Trophoblast cell (in vitro differentiated cells and primary cell): ENCODE measurements around the gene POU2F1.

Experiments used
- DNase-seq, 2 donors: peaks; one replicate each; pipeline ENCODE4 v3.0.0-alpha.2; 2016
- H2AFZ ChIP-seq: 2 replicates; pipeline ENCODE4 v1.6.1; 2013; ENCODE audit warnings: low read length, moderate library complexity, mild to moderate bottlenecking; ENCODE audit not compliant: insufficient read depth, poor library complexity
- H2AK5ac ChIP-seq: 2 replicates; pipeline ENCODE4 v1.6.1; 2013; ENCODE audit warnings: mild to moderate bottlenecking, low read length
- H2BK120ac ChIP-seq: 2 replicates; pipeline ENCODE4 v1.6.1; 2013; ENCODE audit warnings: low read length, mild to moderate bottlenecking, moderate library complexity; ENCODE audit not compliant: insufficient read depth, poor library complexity
- H2BK12ac ChIP-seq: 2 replicates; pipeline ENCODE4 v1.6.1; 2013; ENCODE audit warnings: mild to moderate bottlenecking, low read length, moderate library complexity
- H2BK5ac ChIP-seq: 2 replicates; pipeline ENCODE4 v1.6.1; 2013; ENCODE audit warnings: low read length, low read depth, moderate library complexity, mild to moderate bottlenecking; ENCODE audit not compliant: poor library complexity
- H3K14ac ChIP-seq: 2 replicates; pipeline ENCODE4 v1.6.1; 2013; ENCODE audit warnings: mild to moderate bottlenecking, low read length
- H3K18ac ChIP-seq: 2 replicates; pipeline ENCODE4 v1.6.1; 2013; ENCODE audit warnings: mild to moderate bottlenecking, low read length
- H3K23ac ChIP-seq: 2 replicates; pipeline ENCODE4 v1.6.1; 2013; ENCODE audit warnings: low read length
- H3K27ac ChIP-seq: 2 replicates; pipeline ENCODE4 v1.5.1; 2013; ENCODE audit warnings: low read depth, mild to moderate bottlenecking, inconsistent platforms, low read length, moderate library complexity
- H3K27me3 ChIP-seq: 2 replicates; pipeline ENCODE4 v1.6.1; 2013; ENCODE audit warnings: inconsistent platforms, mild to moderate bottlenecking, low read length, moderate library complexity; ENCODE audit not compliant: insufficient read depth
- H3K36me3 ChIP-seq, 2 experiments: 1 replicate in 1 of 2; 2 replicates in 1 of 2; pipeline ENCODE4 v1.6.1; 2013; ENCODE audit warnings: low read length in 2 of 2, mild to moderate bottlenecking in 2 of 2, moderate library complexity in 1 of 2; ENCODE audit not compliant: insufficient read depth in 2 of 2, control insufficient read depth in 1 of 2
- H3K4ac ChIP-seq: 2 replicates; pipeline ENCODE4 v1.6.1; 2013; ENCODE audit warnings: low read depth, mild to moderate bottlenecking, low read length, moderate library complexity
- H3K4me1 ChIP-seq, 2 experiments: 1 replicate in 1 of 2; 2 replicates in 1 of 2; pipeline ENCODE4 v1.6.1; 2013; ENCODE audit warnings: low read length in 2 of 2, mild to moderate bottlenecking in 2 of 2, moderate library complexity in 1 of 2; ENCODE audit not compliant: insufficient read depth in 2 of 2, control insufficient read depth in 1 of 2
- H3K4me2 ChIP-seq: 2 replicates; pipeline ENCODE4 v1.6.1; 2013; ENCODE audit warnings: inconsistent platforms, mild to moderate bottlenecking, low read length, moderate library complexity
- H3K4me3 ChIP-seq: 2 replicates; pipeline ENCODE4 v1.5.1; 2013; ENCODE audit warnings: mild to moderate bottlenecking, low read depth, low read length, inconsistent platforms
- H3K79me1 ChIP-seq: one replicate; pipeline ENCODE4 v1.6.1; 2013; ENCODE audit warnings: low read length
- H3K79me2 ChIP-seq: 2 replicates; pipeline ENCODE4 v1.6.1; 2013; ENCODE audit warnings: low read length, mild to moderate bottlenecking; ENCODE audit not compliant: control insufficient read depth, insufficient read depth, poor library complexity
- H3K9ac ChIP-seq: 2 replicates; pipeline ENCODE4 v1.6.1; 2013; ENCODE audit warnings: mild to moderate bottlenecking, low read length
- H3K9me3 ChIP-seq: 2 replicates; pipeline ENCODE4 v1.6.1; 2013; ENCODE audit warnings: low read depth, mild to moderate bottlenecking, control low read depth, inconsistent platforms, low read length; ENCODE audit not compliant: insufficient read depth
- H4K12ac ChIP-seq: 2 replicates; pipeline ENCODE4 v1.6.1; 2013; ENCODE audit warnings: low read depth, mild to moderate bottlenecking, low read length, moderate library complexity
- H4K8ac ChIP-seq: 2 replicates; pipeline ENCODE4 v1.6.1; 2013; ENCODE audit warnings: low read depth, mild to moderate bottlenecking, low read length, moderate library complexity
- H4K91ac ChIP-seq: one replicate; pipeline ENCODE4 v1.6.1; 2013; ENCODE audit warnings: low read depth, mild to moderate bottlenecking, low read length, moderate library complexity
- WGBS: extraction: QIAGEN DNeasy Blood & Tissue Kit; methylation state at CpG from one replicate; pipeline ENCODE4 v1.1.7; 2013; ENCODE audit warnings: missing lambda C conversion rate; ENCODE audit not compliant: insufficient read length, insufficient coverage; ENCODE audit errors: extremely low coverage; 5-methylcytosine and 5-hydroxymethylcytosine counted together

POU2F1 gene

GRCh38 chr1:167304165-167304564, 83.5 kb downstream of the POU2F1 start:
- Histone ChIP-seq H3K23ac (no peak overlapping the region), H3K14ac (no peak overlapping the region), H3K9ac (no peak overlapping the region), H3K4me3 (no peak overlapping the region), H3K18ac (no peak overlapping the region), H2BK5ac (no peak overlapping the region), H3K4ac (no peak overlapping the region), H4K8ac (no peak overlapping the region), H3K36me3 (no peaks in the 10 kb centered on the region), H3K27ac (no peak overlapping the region), H3K27me3 (no peaks in the 10 kb centered on the region), H3K9me3 (no peaks in the 10 kb centered on the region), H3K79me1 (no peaks in the 10 kb centered on the region), H2BK12ac (no peak overlapping the region), H3K4me1 (no peaks in the 10 kb centered on the region), H4K12ac (no peak overlapping the region), H4K91ac (no peak overlapping the region), H2AFZ (no peak overlapping the region), H2AK5ac (no peak overlapping the region), H3K79me2 (no peaks in the 10 kb centered on the region), H3K4me2 (no peak overlapping the region), H2BK120ac (no peak overlapping the region)
- WGBS: no CpG with 5 or more reads among the region's 4 CpGs
- no peak for DNase-seq

- Histone ChIP-seq H3K79me2 (no peaks in the 10 kb centered on the region), H2BK120ac (no peak overlapping the region), H3K9ac (no peak overlapping the region), H2BK12ac (no peak overlapping the region), H3K4me3 (no peak overlapping the region), H3K36me3 (no peaks in the 10 kb centered on the region), H3K79me1 (no peaks in the 10 kb centered on the region), H2AK5ac (no peak overlapping the region), H2BK5ac (no peak overlapping the region), H3K4me2 (no peak overlapping the region), H3K23ac (no peak overlapping the region), H4K12ac (no peak overlapping the region), H2AFZ (no peak overlapping the region), H3K14ac (no peak overlapping the region), H3K18ac (no peak overlapping the region), H3K4ac (no peak overlapping the region), H4K91ac (no peak overlapping the region), H3K27ac (no peak overlapping the region), H4K8ac (no peak overlapping the region), H3K27me3 (no peaks in the 10 kb centered on the region), H3K9me3 (no peaks in the 10 kb centered on the region), H3K4me1 (no peaks in the 10 kb centered on the region)
- no CpG with 5 or more reads among the region's 9 CpGs for WGBS
- DNase-seq: peak in 1 of 2 donors; percentile 30
These were observed 84.5 kb downstream of the POU2F1 start for GRCh38 chr1:167305059-167305705.

GRCh38 chr1:167305706-167306277, 85.1 kb downstream of the POU2F1 start:
- Histone ChIP-seq H4K91ac (no peak overlapping the region), H3K27ac (no peak overlapping the region), H4K12ac (no peak overlapping the region), H3K23ac (no peak overlapping the region), H3K4me2 (no peak overlapping the region), H4K8ac (no peak overlapping the region), H3K79me2 (no peaks in the 10 kb centered on the region), H3K36me3 (no peaks in the 10 kb centered on the region), H2AFZ (no peak overlapping the region), H3K4me1 (no peaks in the 10 kb centered on the region), H3K14ac (no peak overlapping the region), H2BK5ac (no peak overlapping the region), H2BK12ac (no peak overlapping the region), H2BK120ac (no peak overlapping the region), H2AK5ac (no peak overlapping the region), H3K4me3 (no peak overlapping the region), H3K18ac (no peak overlapping the region), H3K27me3 (no peaks in the 10 kb centered on the region), H3K9ac (no peak overlapping the region), H3K79me1 (no peaks in the 10 kb centered on the region), H3K9me3 (no peaks in the 10 kb centered on the region), H3K4ac (no peak overlapping the region)
- WGBS: no CpG with 5 or more reads among the region's 2 CpGs
- no peak for DNase-seq

GRCh38 chr1:167310732-167311131, 90.0 kb downstream of the POU2F1 start:
- Histone ChIP-seq H3K4me1 (no peaks in the 10 kb centered on the region), H3K27me3 (no peaks in the 10 kb centered on the region), H3K27ac (no peak overlapping the region), H3K9me3 (no peaks in the 10 kb centered on the region), H2AFZ (no peak overlapping the region), H4K91ac (no peak overlapping the region), H3K18ac (no peak overlapping the region), H3K23ac (no peak overlapping the region), H4K12ac (no peak overlapping the region), H3K4me2 (no peak overlapping the region), H3K79me1 (no peaks in the 10 kb centered on the region), H4K8ac (no peak overlapping the region), H2AK5ac (no peak overlapping the region), H3K4ac (no peak overlapping the region), H3K9ac (no peak overlapping the region), H2BK5ac (no peak overlapping the region), H2BK120ac (no peak overlapping the region), H3K14ac (no peak overlapping the region), H2BK12ac (no peak overlapping the region), H3K4me3 (no peak overlapping the region), H3K36me3 (peaks cover 0 to 3% of the 10 kb centered on the region in 2 experiments), H3K79me2 (no peaks in the 10 kb centered on the region)
- DNase-seq: no peak
